ENCODE data around the gene BMI1. TPM values are rescaled to one million over a fixed set of nuclear protein-coding genes. Genes with fewer than 3 reads are reported as not detected.

Gene BMI1
- total RNA-seq, 1 experiment from 2014 or later, result 85.2 TPM

DNA sequence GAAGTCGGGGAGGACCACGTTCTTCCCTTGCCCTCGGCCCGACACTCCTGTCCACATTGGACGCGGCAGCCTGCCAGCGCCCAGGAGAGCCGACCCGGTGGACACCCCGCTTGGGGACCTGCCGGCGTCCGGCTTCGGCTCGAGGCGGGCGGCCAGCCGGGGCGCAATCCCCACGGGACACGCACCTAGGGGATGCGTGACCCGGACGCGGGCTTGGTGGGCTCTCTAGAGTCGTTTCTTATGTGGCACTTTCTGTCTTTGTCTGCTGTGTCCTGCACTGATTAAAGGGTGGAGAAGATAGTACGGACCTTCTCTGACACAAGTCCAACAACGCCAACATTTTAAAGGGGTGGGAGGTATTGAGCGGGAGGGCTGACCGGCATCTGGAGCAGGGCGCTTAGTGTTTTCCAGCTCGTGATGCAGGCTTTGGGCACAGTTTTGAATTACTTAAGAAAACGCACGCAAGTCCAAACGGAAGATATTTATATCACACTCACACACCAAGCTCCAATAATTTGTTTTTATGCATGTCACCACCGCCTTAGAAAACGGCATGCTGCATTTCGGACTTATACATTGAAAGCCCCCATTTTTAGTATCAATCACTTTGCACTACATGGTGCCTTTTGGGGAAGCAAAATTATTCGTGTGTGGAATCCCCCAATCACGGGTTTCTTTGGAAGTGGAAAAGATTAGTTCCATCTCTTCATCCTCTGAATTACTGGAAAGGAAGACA is 20.5 kb downstream of the BMI1 start:
- CTCF ChIA-PET, result no interaction called here
- BruUV-seq (replicated peaks), result TSS peak; percentile 69
- intact Hi-C loops (cut with micrococcal nuclease; ENCODE audit: unreplicated experiment), result loop anchor here (10.0 kb wide), 1 partner anchor 643 kb away; no protein-coding TSS in a partner anchor

DNA sequence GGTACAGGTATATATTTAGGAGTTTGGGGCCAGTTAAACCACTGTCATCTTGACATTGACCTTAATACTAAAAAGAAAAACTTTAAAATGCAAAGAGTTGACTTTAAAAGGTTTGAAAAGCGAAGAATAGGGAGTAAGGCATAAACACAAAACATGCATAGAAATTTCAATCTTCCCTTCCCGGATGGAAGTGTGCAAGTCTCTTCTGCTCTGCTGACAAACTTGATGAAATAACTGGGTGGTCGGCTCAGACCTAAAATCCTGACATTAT is 21.0 kb downstream of the BMI1 start:
- POLR2A ChIA-PET (ENCODE audit: low non-redundant PET), result no interaction called here
- no TSS peak for BruUV-seq (replicated peaks)
- H3K4me1 ChIP-seq (ENCODE audit: insufficient read depth, low read length, poor library complexity, severe bottlenecking), result peaks cover 22% of the 10 kb centered on the region

More for the DNA sequence above, 20.5 kb downstream of the BMI1 start:
- peak overlapping the region; percentile 92 for H3K27ac ChIP-seq (ENCODE audit: low read depth, low read length, poor library complexity, severe bottlenecking)
- H3K36me3 ChIP-seq (ENCODE audit: insufficient read depth, low read length, poor library complexity, severe bottlenecking), result no peaks in the 10 kb centered on the region
- H3K9me3 ChIP-seq (ENCODE audit: low read depth, low read length, poor library complexity, severe bottlenecking), result no peaks in the 10 kb centered on the region
- H3K27me3 ChIP-seq (replicated peaks; ENCODE audit: insufficient read depth, low read depth, low read length, poor library complexity), result peaks cover 86% of the 10 kb centered on the region
- POLR2A ChIA-PET (ENCODE audit: low non-redundant PET), result no interaction called here
- TF ChIP-seq, protein P1, sequence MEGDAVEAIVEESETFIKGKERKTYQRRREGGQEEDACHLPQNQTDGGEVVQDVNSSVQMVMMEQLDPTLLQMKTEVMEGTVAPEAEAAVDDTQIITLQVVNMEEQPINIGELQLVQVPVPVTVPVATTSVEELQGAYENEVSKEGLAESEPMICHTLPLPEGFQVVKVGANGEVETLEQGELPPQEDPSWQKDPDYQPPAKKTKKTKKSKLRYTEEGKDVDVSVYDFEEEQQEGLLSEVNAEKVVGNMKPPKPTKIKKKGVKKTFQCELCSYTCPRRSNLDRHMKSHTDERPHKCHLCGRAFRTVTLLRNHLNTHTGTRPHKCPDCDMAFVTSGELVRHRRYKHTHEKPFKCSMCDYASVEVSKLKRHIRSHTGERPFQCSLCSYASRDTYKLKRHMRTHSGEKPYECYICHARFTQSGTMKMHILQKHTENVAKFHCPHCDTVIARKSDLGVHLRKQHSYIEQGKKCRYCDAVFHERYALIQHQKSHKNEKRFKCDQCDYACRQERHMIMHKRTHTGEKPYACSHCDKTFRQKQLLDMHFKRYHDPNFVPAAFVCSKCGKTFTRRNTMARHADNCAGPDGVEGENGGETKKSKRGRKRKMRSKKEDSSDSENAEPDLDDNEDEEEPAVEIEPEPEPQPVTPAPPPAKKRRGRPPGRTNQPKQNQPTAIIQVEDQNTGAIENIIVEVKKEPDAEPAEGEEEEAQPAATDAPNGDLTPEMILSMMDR (conservative IDR thresholded peaks at IDR 0.05; ENCODE audit: low read depth, low read length), result no peak
- peak; percentile 51 for TF ChIP-seq EZH2 (IDR thresholded peaks at IDR 0.05; ENCODE audit: borderline replicate concordance, low read depth, low read length, poor library complexity, severe bottlenecking)
- no peak for DNase-seq (ENCODE audit: low spot score)
- H3K4me3 ChIP-seq (ENCODE audit: low read depth, low read length, poor library complexity, severe bottlenecking), result peak overlapping the region; percentile 73
- H3K4me1 ChIP-seq (ENCODE audit: insufficient read depth, low read length, poor library complexity, severe bottlenecking), result peaks cover 22% of the 10 kb centered on the region

DNA sequence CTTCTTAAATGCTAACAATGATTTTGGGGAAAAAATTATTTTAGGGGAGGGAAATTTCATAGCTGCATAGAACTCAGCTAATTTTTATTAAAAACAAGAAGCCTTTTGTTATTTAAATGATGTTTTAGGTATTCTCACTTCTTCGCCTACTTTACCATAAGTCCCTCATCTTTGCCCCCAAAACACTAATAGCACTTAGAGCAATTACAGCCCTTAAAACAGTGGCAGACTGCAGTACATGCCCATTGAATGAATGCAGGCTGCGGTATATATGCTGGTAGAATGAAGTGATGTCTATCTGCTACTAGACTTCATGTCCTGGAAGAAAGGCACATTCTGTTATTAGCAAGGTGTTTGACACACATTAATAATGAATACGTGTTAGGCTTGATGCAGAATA is 21.5 kb downstream of the BMI1 start:
- no TSS peak for BruUV-seq (replicated peaks)
- POLR2A ChIA-PET (ENCODE audit: low non-redundant PET), result interaction anchor here (0.6 kb wide), 1 partner anchor 275 kb away, joined by 4 read pairs; no protein-coding TSS in a partner anchor
- peaks cover 87% of the 10 kb centered on the region for H3K27me3 ChIP-seq (replicated peaks; ENCODE audit: insufficient read depth, low read depth, low read length, poor library complexity)
- no peak overlapping the region for H3K4me3 ChIP-seq (ENCODE audit: low read depth, low read length, poor library complexity, severe bottlenecking)
- no peak for DNase-seq (ENCODE audit: low spot score)
- peaks cover 17% of the 10 kb centered on the region for H3K4me1 ChIP-seq (ENCODE audit: insufficient read depth, low read length, poor library complexity, severe bottlenecking)
- intact Hi-C loops (cut with micrococcal nuclease; ENCODE audit: unreplicated experiment), result loop anchor here (10.0 kb wide), 1 partner anchor 642 kb away; no protein-coding TSS in a partner anchor
- H3K27ac ChIP-seq (ENCODE audit: low read depth, low read length, poor library complexity, severe bottlenecking), result no peak overlapping the region
- H3K9me3 ChIP-seq (ENCODE audit: low read depth, low read length, poor library complexity, severe bottlenecking), result no peaks in the 10 kb centered on the region
- no peak for TF ChIP-seq EZH2 (IDR thresholded peaks at IDR 0.05; ENCODE audit: borderline replicate concordance, low read depth, low read length, poor library complexity, severe bottlenecking)
- TF ChIP-seq, protein P1 (conservative IDR thresholded peaks at IDR 0.05; ENCODE audit: low read depth, low read length), result no peak
- no peaks in the 10 kb centered on the region for H3K36me3 ChIP-seq (ENCODE audit: insufficient read depth, low read length, poor library complexity, severe bottlenecking)
- CTCF ChIA-PET, result no interaction called here

More for the DNA sequence above, 21.0 kb downstream of the BMI1 start:
- no peak for DNase-seq (ENCODE audit: low spot score)
- Histone ChIP-seq H3K4me3 (ENCODE audit: low read depth, low read length, poor library complexity, severe bottlenecking) (peak overlapping the region; percentile 73), H3K27me3 (replicated peaks; ENCODE audit: insufficient read depth, low read depth, low read length, poor library complexity) (peaks cover 87% of the 10 kb centered on the region), H3K36me3 (ENCODE audit: insufficient read depth, low read length, poor library complexity, severe bottlenecking) (no peaks in the 10 kb centered on the region), H3K27ac (ENCODE audit: low read depth, low read length, poor library complexity, severe bottlenecking) (no peak overlapping the region), H3K9me3 (ENCODE audit: low read depth, low read length, poor library complexity, severe bottlenecking) (no peaks in the 10 kb centered on the region)
- CTCF ChIA-PET, result no interaction called here
- TF ChIP-seq, protein P1 (conservative IDR thresholded peaks at IDR 0.05; ENCODE audit: low read depth, low read length), result no peak
- TF ChIP-seq EZH2 (IDR thresholded peaks at IDR 0.05; ENCODE audit: borderline replicate concordance, low read depth, low read length, poor library complexity, severe bottlenecking), result no peak
- intact Hi-C loops (cut with micrococcal nuclease; ENCODE audit: unreplicated experiment), result loop anchor here (10.0 kb wide), 1 partner anchor 643 kb away; no protein-coding TSS in a partner anchor

Measured in A673 (cell line).